ENCODE measurements around the gene ZNF302. TPM values are rescaled to one million over a fixed set of nuclear protein-coding genes. Genes with fewer than 3 reads are reported as not detected.
"Not testable (repeated sequence)": the region's sequence is repeated elsewhere in the genome, so short reads cannot be mapped to it uniquely, and the experiment has no call there.

ZNF302 gene
- total and polyA plus RNA-seq, 10 donors, result 18.9 to 36.1 (median 29.3) TPM

DNA sequence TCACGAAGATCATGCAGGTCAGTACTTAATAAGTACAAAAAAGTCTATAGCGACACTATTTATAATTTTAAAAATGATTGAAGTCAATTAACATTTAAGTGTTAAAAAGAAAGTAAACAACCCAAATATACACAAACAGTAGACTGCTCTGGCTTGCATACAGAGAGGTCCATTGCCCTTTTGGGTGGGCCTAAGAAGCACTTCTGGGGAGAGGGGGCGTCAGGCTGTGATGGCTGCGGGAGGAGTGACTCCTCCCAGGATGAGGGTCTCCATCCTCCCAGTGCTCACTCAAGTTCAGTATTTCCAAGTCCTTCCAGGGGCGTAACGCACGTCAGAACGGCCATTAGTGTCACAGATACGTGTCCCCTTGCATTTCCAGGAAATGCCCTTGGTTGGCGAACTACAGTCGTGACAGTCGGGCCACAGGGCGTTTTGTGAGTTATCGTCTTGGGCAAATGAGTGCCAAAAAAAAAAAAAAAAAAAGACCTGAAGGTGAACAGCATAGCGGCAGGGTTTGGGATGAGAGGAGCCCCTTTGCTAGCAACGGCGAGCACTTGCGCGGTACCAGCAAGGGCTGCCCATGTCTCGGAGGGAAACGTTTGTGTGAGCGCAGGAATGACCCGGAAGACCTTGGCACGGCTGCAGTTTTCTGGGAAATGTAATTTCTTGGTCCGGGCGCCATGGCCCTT lies 637 bp upstream of the ZNF302 start, which contains the start of gene SCGB2B2:
Gene SCGB2B2 (minus strand): TSS at position 463 of the 689 bp plus-strand sequence. CDS start 82,596 bp downstream, outside the sequence.
- peak within 1 kb of the TSS; percentile 92 to 99 (median 96) for H3K27ac ChIP-seq
- peak; percentile 82 for DNase-seq
- peaks cover 6 to 34% (median 26%) of the 10 kb centered on the region in 6 donors for H3K4me1 ChIP-seq
- no peaks in the 10 kb centered on the region for H3K27me3 ChIP-seq (replicated peaks in 1 of 7)
- peaks cover 11 to 33% (median 29%) of the 10 kb centered on the region in 6 donors for H3K36me3 ChIP-seq
- H3K9me3 ChIP-seq, result peaks cover under 1 to 43% (median 27%) of the 10 kb centered on the region in 8 donors
- H3K4me3 ChIP-seq, result peak within 1 kb of the TSS; percentile 58 to 88 (median 70)
- 5 to 7% (median 6%) methylated on average over 24 to 26 of the region's 26 CpGs for WGBS, 5 donors
- TF ChIP-seq, protein P1, sequence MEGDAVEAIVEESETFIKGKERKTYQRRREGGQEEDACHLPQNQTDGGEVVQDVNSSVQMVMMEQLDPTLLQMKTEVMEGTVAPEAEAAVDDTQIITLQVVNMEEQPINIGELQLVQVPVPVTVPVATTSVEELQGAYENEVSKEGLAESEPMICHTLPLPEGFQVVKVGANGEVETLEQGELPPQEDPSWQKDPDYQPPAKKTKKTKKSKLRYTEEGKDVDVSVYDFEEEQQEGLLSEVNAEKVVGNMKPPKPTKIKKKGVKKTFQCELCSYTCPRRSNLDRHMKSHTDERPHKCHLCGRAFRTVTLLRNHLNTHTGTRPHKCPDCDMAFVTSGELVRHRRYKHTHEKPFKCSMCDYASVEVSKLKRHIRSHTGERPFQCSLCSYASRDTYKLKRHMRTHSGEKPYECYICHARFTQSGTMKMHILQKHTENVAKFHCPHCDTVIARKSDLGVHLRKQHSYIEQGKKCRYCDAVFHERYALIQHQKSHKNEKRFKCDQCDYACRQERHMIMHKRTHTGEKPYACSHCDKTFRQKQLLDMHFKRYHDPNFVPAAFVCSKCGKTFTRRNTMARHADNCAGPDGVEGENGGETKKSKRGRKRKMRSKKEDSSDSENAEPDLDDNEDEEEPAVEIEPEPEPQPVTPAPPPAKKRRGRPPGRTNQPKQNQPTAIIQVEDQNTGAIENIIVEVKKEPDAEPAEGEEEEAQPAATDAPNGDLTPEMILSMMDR (IDR thresholded peaks at IDR 0.05 in 8 of 11, conservative IDR thresholded peaks at IDR 0.05 in 3 of 11), result peak in 1 of 11 experiments; percentile 27
- no peak for TF ChIP-seq POLR2AphosphoS5 (IDR thresholded peaks at IDR 0.05)
- TF ChIP-seq POLR2A (IDR thresholded peaks at IDR 0.05), result no peak
- intact Hi-C loops (cut with DNase I; ENCODE audit: low total_unique reads), result loop anchor here (10.0 kb wide), 1 partner anchor 58 kb away; the partner anchor contains the start of gene ZNF181

DNA sequence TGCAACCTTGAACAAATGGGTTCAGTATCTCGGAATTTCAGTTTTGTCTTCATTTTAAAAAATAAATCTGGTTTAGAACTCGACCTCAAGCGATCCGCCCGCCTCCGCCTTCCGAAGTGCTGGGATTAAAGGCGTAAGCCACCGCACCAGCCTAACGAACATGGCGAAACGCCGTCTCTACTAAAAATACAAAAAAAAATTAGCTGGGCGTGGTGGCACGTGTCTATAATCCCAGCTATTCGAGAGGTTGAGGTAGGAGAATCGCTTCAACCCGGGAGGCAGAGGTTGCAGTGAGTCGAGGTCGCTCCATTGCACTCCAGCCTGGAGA lies 571 bp downstream of the ZNF302 start:
- Histone ChIP-seq H3K9me3 (peaks cover 4 to 56% (median 39%) of the 10 kb centered on the region in 8 donors), H3K36me3 (peaks cover 15 to 45% (median 40%) of the 10 kb centered on the region in 6 donors), H3K4me3 (peak overlapping the region; percentile 58 to 88 (median 70)), H3K27ac (peak overlapping the region; percentile 92 to 99 (median 96)), H3K4me1 (peaks cover 6 to 34% (median 26%) of the 10 kb centered on the region in 6 donors), H3K27me3 (replicated peaks in 1 of 7) (no peaks in the 10 kb centered on the region)
- intact Hi-C loops (cut with DNase I; ENCODE audit: low total_unique reads), result loop anchor here (10.0 kb wide), 1 partner anchor 57 kb away; the partner anchor contains the start of gene ZNF181
- DNase-seq, result no peak
- no peak for TF ChIP-seq POLR2AphosphoS5 (IDR thresholded peaks at IDR 0.05)
- TF ChIP-seq, protein P1 (IDR thresholded peaks at IDR 0.05 in 8 of 11, conservative IDR thresholded peaks at IDR 0.05 in 3 of 11), result peak in 1 of 11 experiments; percentile 4
- TF ChIP-seq POLR2A (IDR thresholded peaks at IDR 0.05), result no peak
- 3 to 13% (median 6%) methylated on average over 20 of the region's 20 CpGs for WGBS, 5 donors

DNA sequence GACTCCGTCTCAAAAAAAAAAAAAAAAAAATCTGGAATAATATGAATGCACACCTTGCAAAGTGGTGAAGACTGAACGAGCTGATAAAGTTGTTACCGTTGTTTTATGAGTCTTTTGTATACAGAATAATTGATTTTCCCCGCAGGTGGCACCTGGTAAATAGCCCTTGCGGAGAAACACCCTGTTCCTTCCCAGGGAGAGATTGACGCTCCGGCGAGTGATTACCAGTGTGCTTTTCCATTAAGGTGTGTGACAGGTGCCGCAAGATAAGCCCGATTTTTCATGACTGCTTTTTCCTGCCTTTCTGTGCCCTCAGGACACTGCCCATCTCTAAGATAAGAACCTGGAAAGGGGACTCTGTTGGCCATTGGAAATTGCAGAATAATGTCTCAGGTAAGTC lies 943 bp downstream of the ZNF302 start:
- Histone ChIP-seq H3K27ac (peak overlapping the region in 6 of 8 donors; percentile 95 to 99 (median 96)), H3K27me3 (replicated peaks in 1 of 7) (no peaks in the 10 kb centered on the region), H3K36me3 (peaks cover 19 to 49% (median 44%) of the 10 kb centered on the region in 6 donors), H3K4me1 (peaks cover 6 to 34% (median 26%) of the 10 kb centered on the region in 6 donors), H3K9me3 (peaks cover 4 to 59% (median 43%) of the 10 kb centered on the region in 8 donors), H3K4me3 (peak overlapping the region; percentile 58 to 88 (median 70))
- intact Hi-C loops (cut with DNase I; ENCODE audit: low total_unique reads), result loop anchor here (10.0 kb wide), 1 partner anchor 56 kb away; the partner anchor contains the start of gene ZNF181
- 61 to 75% (median 67%) methylated on average over 10 of the region's 10 CpGs for WGBS, 5 donors
- TF ChIP-seq, protein P1 (IDR thresholded peaks at IDR 0.05 in 8 of 11, conservative IDR thresholded peaks at IDR 0.05 in 3 of 11), result no peak
- TF ChIP-seq POLR2A (IDR thresholded peaks at IDR 0.05) (no peak), POLR2AphosphoS5 (IDR thresholded peaks at IDR 0.05) (no peak)
- DNase-seq, result no peak

DNA sequence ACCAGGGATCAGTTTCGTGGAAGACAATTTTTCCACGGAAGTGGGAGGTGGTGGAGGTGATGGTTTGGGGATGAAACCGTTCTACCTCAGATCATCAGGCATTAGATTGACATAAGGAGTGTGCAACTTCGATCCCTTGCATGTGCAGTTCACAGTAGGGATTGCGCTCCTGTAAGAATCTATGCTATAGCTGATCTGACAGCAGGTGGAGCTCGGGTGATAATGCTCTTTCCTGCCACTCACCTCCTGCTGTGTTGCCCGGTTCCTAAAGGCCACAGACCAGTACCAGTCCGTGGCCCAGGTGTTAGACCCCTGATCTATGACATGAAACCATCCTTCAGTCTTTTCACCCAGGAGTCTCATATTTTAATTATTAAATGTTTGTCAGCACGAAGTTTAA lies 4.0 kb downstream of the ZNF302 start:
- Histone ChIP-seq H3K27ac (no peak overlapping the region), H3K4me1 (peaks cover 6 to 26% (median 22%) of the 10 kb centered on the region in 6 donors), H3K27me3 (replicated peaks in 1 of 7) (no peaks in the 10 kb centered on the region), H3K36me3 (peaks cover 27 to 66% (median 60%) of the 10 kb centered on the region in 6 donors), H3K9me3 (peaks cover 9 to 82% (median 73%) of the 10 kb centered on the region in 8 donors), H3K4me3 (no peak overlapping the region)
- 93 to 98% (median 97%) methylated on average over 9 of the region's 9 CpGs for WGBS, 5 donors
- intact Hi-C loops (cut with DNase I; ENCODE audit: low total_unique reads), result no loop called here
- DNase-seq, result no peak
- TF ChIP-seq, protein P1 (IDR thresholded peaks at IDR 0.05 in 8 of 11, conservative IDR thresholded peaks at IDR 0.05 in 3 of 11), result no peak
- TF ChIP-seq POLR2A (IDR thresholded peaks at IDR 0.05) (no peak), POLR2AphosphoS5 (IDR thresholded peaks at IDR 0.05) (no peak)

DNA sequence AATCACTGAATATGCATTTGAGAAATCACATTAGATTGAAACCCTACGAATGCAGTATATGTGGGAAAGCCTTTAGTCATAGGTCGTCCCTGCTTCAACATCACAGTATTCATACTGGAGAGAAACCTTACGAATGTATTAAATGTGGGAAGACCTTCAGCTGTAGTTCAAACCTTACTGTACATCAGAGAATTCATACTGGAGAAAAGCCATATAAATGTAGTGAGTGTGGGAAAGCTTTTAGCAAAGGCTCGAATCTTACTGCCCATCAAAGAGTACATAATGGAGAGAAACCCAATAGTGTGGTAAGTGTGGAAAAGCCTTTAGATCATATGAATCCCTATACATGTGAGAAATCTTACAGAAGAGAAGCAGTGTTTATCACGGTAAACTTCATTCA lies 7.8 kb downstream of the ZNF302 start:
- intact Hi-C loops (cut with DNase I; ENCODE audit: low total_unique reads); DNase-seq; H3K4me3 ChIP-seq; H3K27me3 ChIP-seq (replicated peaks in 1 of 7); H3K4me1 ChIP-seq; H3K27ac ChIP-seq: not testable (repeated sequence)
- peaks cover 12 to 100% (median 87%) of the 10 kb centered on the region in 8 donors for H3K9me3 ChIP-seq
- 78 to 99% (median 93%) methylated on average over 5 of the region's 5 CpGs for WGBS, 5 donors
- peaks cover 23 to 48% (median 47%) of the 10 kb centered on the region in 6 donors for H3K36me3 ChIP-seq
